ENCODE data around the gene AKR1C2. TPM values are rescaled to one million over a fixed set of nuclear protein-coding genes. Genes with fewer than 3 reads are reported as not detected.

The AKR1C2 gene
- polyA plus RNA-seq, 2 of the 4 experiments (the other 2 are of a cell fraction): 5,660 to 6,805 TPM

- TF ChIP-seq EHMT2 (IDR thresholded peaks at IDR 0.05; ENCODE audit: low read depth) (no peak), EP300 (IDR thresholded peaks at IDR 0.05) (no peak), ESRRA (IDR thresholded peaks at IDR 0.05; ENCODE audit: borderline replicate concordance, low read length) (no peak), PHF8 (IDR thresholded peaks at IDR 0.05; ENCODE audit: borderline replicate concordance, low read depth) (no peak), HMGXB4 (CRISPR knock-in tag; IDR thresholded peaks at IDR 0.05; ENCODE audit: borderline replicate concordance) (no peak)
Observed at GRCh38 chr10:5046410-5046809, 42.8 kb upstream of the AKR1C2 start (continued).

- no peak for ATAC-seq
Observed at GRCh38 chr10:5045095-5045494, 41.4 kb upstream of the AKR1C2 start.

More at GRCh38 chr10:5045095-5045494, 41.4 kb upstream of the AKR1C2 start:
- Histone ChIP-seq H3K4me1 (peaks cover 32% of the 10 kb centered on the region), H3K9me3 (peaks cover 49% of the 10 kb centered on the region), H3K27ac (peak overlapping the region in 1 of 2 experiments; percentile 5; a peak in 1 of 6 replicates), H3K4me3 (no peak overlapping the region), H3K4me2 (no peak overlapping the region)
- ChIA-PET POLR2A (no interaction called here), CTCF (no interaction called here)
- TF ChIP-seq HES2 (IDR thresholded peaks at IDR 0.05) (no peak), ATOH8 (CRISPR knock-in tag; IDR thresholded peaks at IDR 0.05; ENCODE audit: low read depth) (no peak), MYC (IDR thresholded peaks at IDR 0.05; ENCODE audit: borderline replicate concordance, low read length) (no peak), REST (IDR thresholded peaks at IDR 0.05) (no peak), NPAS2 (CRISPR knock-in tag; IDR thresholded peaks at IDR 0.05; ENCODE audit: borderline replicate concordance) (no peak), FOSL2 (IDR thresholded peaks at IDR 0.05) (no peak), FOSL2 (CRISPR knock-in tag; IDR thresholded peaks at IDR 0.05) (no peak), CHD2 (IDR thresholded peaks at IDR 0.05; ENCODE audit: low read length, partially characterized antibody) (no peak), CBX2 (IDR thresholded peaks at IDR 0.05; ENCODE audit: borderline replicate concordance, low read depth) (no peak), TP53 (CRISPR knock-in tag; IDR thresholded peaks at IDR 0.05) (no peak), ELK1 (IDR thresholded peaks at IDR 0.05; ENCODE audit: low read depth, low read length) (no peak)
- no peak for DNase-seq (ENCODE audit: low read depth in 1 of 2, low spot score in 1 of 2)
- no peak for FAIRE-seq
- 92% methylated on average over 9 of the region's 9 CpGs for WGBS (ENCODE audit: missing lambda C conversion rate)

Measured in A549 (cell line).